Measurements from ENCODE around the gene ZNF740.
"Not testable (repeated sequence)": the region's sequence is repeated elsewhere in the genome, so short reads cannot be mapped to it uniquely, and the experiment has no call there.

Gene ZNF740

GRCh38 chr12:53195516-53196420, 15.2 kb downstream of the ZNF740 start:
- H3K4me3 ChIP-seq (ENCODE audit: low read length) = no peak overlapping the region
- TF ChIP-seq ZNF274 (IDR thresholded peaks at IDR 0.05; ENCODE audit: low read depth, low read length) = no peak

GRCh38 chr12:53196486-53196885, 16.0 kb downstream of the ZNF740 start:
- no peak overlapping the region for H3K4me3 ChIP-seq (ENCODE audit: low read length)
- TF ChIP-seq ZNF274 (IDR thresholded peaks at IDR 0.05; ENCODE audit: low read depth, low read length) = no peak

DNA sequence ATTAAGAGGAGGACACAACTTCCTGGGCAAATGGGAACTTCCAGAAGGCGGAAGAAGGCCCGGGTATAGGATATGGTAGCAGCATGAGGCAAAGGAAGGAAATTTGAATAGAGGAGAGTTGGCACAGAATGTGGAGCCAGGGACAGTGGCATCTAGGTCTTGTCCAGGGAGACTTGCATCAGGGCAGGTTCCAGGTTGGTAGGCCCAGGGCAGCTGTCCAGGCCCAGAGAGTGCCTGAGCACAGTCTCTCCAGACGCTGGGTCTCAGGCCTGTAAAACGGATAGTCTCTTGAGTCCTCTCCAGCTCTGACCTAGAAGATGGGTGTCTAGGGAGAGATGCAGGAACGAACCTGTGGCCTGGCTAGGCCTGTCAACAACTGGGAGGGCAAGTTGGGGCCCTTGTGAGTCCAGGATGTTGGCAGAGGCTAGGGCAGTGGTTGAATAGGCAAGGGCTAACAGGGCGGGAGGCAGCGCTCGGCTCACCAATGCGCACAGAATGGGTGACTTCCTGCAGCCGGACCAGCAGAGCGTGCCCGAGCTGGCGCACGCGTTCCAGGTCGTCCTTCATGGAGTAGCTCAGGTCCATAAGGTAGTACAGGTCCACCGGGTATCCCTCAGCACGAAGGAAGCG, 16.6 kb downstream of the ZNF740 start:
- TF ChIP-seq ZNF274 (IDR thresholded peaks at IDR 0.05; ENCODE audit: low read depth, low read length) = no peak
- no peak overlapping the region for H3K4me3 ChIP-seq (ENCODE audit: low read length)

- no peak overlapping the region for H3K4me3 ChIP-seq (ENCODE audit: low read length)
- no peak for TF ChIP-seq ZNF274 (IDR thresholded peaks at IDR 0.05; ENCODE audit: low read depth, low read length)
Observed at GRCh38 chr12:53198486-53199110, 18.1 kb downstream of the ZNF740 start.

GRCh38 chr12:53199700-53200099, 19.2 kb downstream of the ZNF740 start:
- no peak overlapping the region for H3K4me3 ChIP-seq (ENCODE audit: low read length)
- no peak for TF ChIP-seq ZNF274 (IDR thresholded peaks at IDR 0.05; ENCODE audit: low read depth, low read length)

- peak overlapping the region; percentile 14; the same call in 1 of the 2 replicates for H3K4me3 ChIP-seq (ENCODE audit: low read length)
- TF ChIP-seq ZNF274 (IDR thresholded peaks at IDR 0.05; ENCODE audit: low read depth, low read length) = no peak
Observed at GRCh38 chr12:53200107-53200457, 19.6 kb downstream of the ZNF740 start.

- H3K4me3 ChIP-seq (ENCODE audit: low read length) = peak overlapping the region; percentile 34; the same call in 1 of the 2 replicates
- TF ChIP-seq ZNF274 (IDR thresholded peaks at IDR 0.05; ENCODE audit: low read depth, low read length) = no peak
Observed at GRCh38 chr12:53200458-53201176, 20.1 kb downstream of the ZNF740 start.

GRCh38 chr12:53201177-53201541, 20.6 kb downstream of the ZNF740 start:
- TF ChIP-seq ZNF274 (IDR thresholded peaks at IDR 0.05; ENCODE audit: low read depth, low read length) = no peak
- H3K4me3 ChIP-seq (ENCODE audit: low read length) = peak overlapping the region; percentile 34; the same call in 1 of the 2 replicates

DNA sequence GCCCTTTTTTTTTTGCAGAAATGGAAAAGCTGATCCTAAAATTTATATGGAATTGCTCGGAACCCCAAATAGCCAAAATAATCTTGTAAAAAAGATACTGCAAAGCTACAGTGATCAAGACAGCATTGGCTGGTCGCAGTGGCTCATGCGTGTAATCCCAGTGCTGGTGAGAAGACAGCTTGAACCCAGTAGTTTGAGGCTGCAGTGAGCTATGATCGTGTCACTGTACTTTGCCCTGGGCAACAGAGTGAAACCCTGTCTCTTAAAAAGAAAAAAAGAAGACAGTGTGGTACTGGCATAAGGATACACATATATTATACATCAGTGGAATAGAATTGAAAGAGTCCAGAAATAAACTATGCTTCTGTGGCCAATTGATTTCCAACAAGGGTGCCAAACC, 21.1 kb downstream of the ZNF740 start:
- H3K4me3 ChIP-seq (ENCODE audit: low read length) = peak overlapping the region; percentile 23; the same call in 1 of the 2 replicates
- TF ChIP-seq ZNF274 (IDR thresholded peaks at IDR 0.05; ENCODE audit: low read depth, low read length) = no peak

GRCh38 chr12:53202316-53202715, 21.8 kb downstream of the ZNF740 start:
- not testable (repeated sequence) for H3K4me3 ChIP-seq (ENCODE audit: low read length)

DNA sequence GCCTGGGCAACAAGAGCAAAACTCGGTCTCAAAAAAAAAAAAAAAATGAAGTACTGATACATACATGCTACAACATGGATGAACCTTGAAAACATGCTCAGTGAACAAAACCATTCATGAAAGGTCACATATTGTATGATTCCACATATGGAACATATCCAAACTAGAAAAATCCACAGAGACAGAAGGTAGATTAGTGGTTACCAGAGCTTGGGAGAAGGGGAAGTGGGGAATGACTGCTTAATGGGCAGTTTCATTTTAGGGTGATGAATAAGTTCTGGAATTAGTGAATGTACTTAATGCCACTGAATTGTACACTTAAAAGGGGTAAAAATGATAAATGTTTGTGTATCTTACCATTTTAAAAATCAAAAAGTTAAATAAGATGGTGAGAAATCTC, 23.8 kb downstream of the ZNF740 start:
- no peak overlapping the region for H3K4me3 ChIP-seq (ENCODE audit: low read length)
- no peak for TF ChIP-seq ZNF274 (IDR thresholded peaks at IDR 0.05; ENCODE audit: low read depth, low read length)

DNA sequence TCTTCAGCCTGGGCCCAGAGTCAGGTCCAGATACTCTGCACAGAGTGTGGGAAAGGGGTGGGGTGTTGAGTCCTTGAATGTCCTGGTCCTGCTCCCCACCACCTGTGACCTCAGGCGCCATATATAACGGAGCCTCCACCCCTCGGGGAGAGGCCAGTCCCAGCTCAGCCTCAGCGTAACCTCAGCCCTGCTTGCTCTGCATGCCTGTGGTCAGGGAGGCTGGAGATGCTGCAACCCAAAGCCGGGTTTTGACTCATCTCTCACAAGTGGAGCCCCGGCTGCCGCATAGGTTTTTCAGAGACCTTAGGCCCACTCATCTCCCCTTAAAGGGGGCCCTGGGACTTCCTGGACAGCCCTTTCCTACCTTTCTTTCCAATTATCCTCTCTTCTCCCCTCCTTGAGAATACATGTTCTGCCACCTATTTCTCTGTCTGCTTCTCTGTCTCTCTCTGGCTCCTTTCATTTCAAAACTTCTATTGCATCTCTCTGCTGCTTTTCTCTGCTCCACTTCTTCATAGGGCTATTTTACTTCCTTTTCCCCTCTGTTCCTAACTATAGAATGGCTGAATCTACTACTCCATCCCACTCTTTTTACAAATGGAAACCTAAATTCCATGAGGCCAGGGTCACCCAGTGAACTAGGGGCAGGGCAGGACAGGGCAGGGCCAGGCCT, 25.4 kb downstream of the ZNF740 start:
- no peak for TF ChIP-seq ZNF274 (IDR thresholded peaks at IDR 0.05; ENCODE audit: low read depth, low read length)
- H3K4me3 ChIP-seq (ENCODE audit: low read length) = peak overlapping the region; percentile 81

GRCh38 chr12:53207042-53207441, 26.5 kb downstream of the ZNF740 start, which contains the start of gene ITGB7:
TSS of gene ITGB7 (minus strand) at chr12:53207251. CDS start at chr12:53200443, 6,808 bp downstream.
- no peak for TF ChIP-seq ZNF274 (IDR thresholded peaks at IDR 0.05; ENCODE audit: low read depth, low read length)
- H3K4me3 ChIP-seq (ENCODE audit: low read length) = peak within 1 kb of the TSS; percentile 81

DNA sequence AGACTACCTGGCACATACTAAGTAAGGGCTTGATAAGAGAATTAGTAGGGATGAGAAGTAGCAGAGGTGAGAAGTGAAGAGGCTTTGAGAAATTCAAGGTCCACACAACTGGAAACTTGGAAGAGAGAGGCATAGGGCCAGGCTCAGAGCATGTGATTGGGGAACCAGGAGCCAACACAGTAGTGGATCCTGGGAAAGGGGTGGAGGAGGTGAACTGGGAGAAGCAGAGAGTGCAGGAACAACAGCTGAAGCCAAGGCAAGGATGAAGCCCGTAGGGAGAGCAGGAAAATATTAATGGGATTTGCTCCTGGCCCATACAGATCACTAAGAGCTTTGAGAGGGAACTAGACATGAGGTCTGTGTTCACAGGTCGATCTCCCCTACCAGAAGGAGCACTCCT, 27.9 kb downstream of the ZNF740 start:
- H3K4me3 ChIP-seq (ENCODE audit: low read length) = no peak overlapping the region; the same call in 1 of the 2 replicates
- TF ChIP-seq ZNF274 (IDR thresholded peaks at IDR 0.05; ENCODE audit: low read depth, low read length) = no peak
